Ishikawa (cell line): Measurements from ENCODE around the gene KCNK15.

ENCODE experiments used
- CEBPB ChIP-seq: IDR thresholded peaks from 2 replicates; pipeline ENCODE4 v1.6.1; 2012
- CREB1 ChIP-seq: IDR thresholded peaks from 2 replicates; pipeline ENCODE4 v1.6.1; 2012; ENCODE audit warnings: low read depth
- FOXM1 ChIP-seq: IDR thresholded peaks from 2 replicates; pipeline ENCODE4 v1.6.1; 2012; ENCODE audit warnings: low read depth, borderline replicate concordance
- RAD21 ChIP-seq: IDR thresholded peaks from 2 replicates; pipeline ENCODE4 v1.6.1; 2012; ENCODE audit warnings: low read depth
- TCF12 ChIP-seq: IDR thresholded peaks from 2 replicates; pipeline ENCODE4 v1.6.1; 2012; ENCODE audit warnings: low read depth
- TEAD4 ChIP-seq: IDR thresholded peaks from 2 replicates; pipeline ENCODE4 v1.6.1; 2012
- YY1 ChIP-seq: IDR thresholded peaks from 2 replicates; pipeline ENCODE4 v1.6.1; 2012; ENCODE audit warnings: low read depth

KCNK15 gene

DNA sequence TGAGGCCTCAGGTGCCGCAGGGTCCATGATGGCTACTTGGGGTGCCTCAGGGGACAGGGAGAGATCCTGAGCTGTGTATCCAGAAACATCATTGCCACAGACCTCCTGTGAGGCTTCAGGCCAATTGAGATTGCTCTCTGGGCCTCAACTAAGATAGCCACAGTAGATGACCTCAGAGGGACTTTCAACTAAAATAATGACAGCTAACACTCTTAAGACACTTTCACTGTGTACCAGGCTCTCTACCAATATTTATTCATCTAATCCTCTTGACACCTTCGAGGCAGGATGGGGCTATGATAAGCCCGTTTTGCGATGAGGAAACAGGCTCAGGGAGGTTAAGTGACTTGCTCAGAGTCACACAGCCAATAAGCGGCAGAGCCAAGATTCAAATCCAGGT lies 54.0 kb downstream of the KCNK15 start:
- TF ChIP-seq TCF12 = no peak
- no peak for TF ChIP-seq FOXM1
- TF ChIP-seq CREB1 = no peak
- TF ChIP-seq CEBPB = no peak
- no peak for TF ChIP-seq YY1

DNA sequence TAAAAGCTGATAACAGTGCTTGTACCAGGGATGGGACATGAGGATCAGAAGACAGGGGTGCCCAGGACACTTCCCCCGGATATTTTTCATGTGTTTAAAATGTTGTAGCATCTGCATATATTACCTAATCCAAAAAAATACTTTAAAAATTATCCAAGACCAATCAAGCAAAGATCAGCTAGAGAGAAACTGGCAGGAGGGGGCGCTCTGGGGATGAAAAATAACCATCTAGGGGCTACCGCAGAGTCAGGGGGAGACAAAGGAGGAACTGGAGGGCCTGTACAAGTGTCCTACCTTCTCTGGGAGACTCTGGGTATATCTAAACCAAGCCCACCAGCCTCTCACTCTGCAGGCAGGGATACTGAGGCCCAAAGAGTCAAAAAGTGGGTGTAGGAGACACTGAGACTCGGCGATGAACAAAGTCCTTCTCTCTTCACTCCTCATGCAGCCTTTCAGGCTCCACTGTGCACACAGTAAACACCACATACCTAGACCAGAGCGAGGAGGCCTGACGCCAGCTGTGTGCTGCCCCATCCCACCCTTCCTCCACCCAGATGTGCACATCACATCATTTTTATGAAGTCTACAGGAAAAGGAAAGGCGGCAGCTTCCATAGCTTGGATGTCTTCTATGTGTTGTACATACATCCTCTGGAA lies 54.9 kb downstream of the KCNK15 start:
- no peak for TF ChIP-seq TEAD4
- TF ChIP-seq RAD21 = peak; percentile 55
